Esophagus squamous epithelium (tissue), 4 donors: ENCODE data around the gene DBP.
A peak's percentile ranks its signal among the peaks of the same experiment; 100 is the strongest.

Experiments
- CTCF ChIP-seq, 6 experiments: fragments of 450-650 bp in 4 of 6; fragments of 200-600 bp in 2 of 6; sonication (generic) in 2 of 6; IDR thresholded peaks; one replicate each; pipeline ENCODE4 v1.5.1; 2016 to 2019; ENCODE audit warnings: antibody characterized with exemption in 6 of 6, mild to moderate bottlenecking in 4 of 6, moderate library complexity in 4 of 6
- POLR2A ChIP-seq, 4 donors: fragments of 450-650 bp; IDR thresholded peaks; one replicate each; pipeline ENCODE4 v1.6.1; 2017; ENCODE audit warnings: antibody characterized with exemption in 4 of 4, mild to moderate bottlenecking in 4 of 4, moderate library complexity in 3 of 4

- TF ChIP-seq CTCF (IDR thresholded peaks at IDR 0.05) (peak; percentile 90 to 97 (median 92)), POLR2A (IDR thresholded peaks at IDR 0.05) (peak in 1 of 4 donors; percentile 58)
Measured at GRCh38 chr19:48646001-48646721, 9.0 kb upstream of the DBP start, which contains the start of gene CA11.
